HG03103 (cell line): ENCODE results near the gene UNC5B.

Source experiments
- ATAC-seq: cut with Tn5 transposase; IDR thresholded peaks from one replicate; pipeline ENCODE4 v1.9.1; 2021; ENCODE audit warnings: low read depth; ENCODE audit not compliant: unreplicated experiment

The UNC5B gene

DNA sequence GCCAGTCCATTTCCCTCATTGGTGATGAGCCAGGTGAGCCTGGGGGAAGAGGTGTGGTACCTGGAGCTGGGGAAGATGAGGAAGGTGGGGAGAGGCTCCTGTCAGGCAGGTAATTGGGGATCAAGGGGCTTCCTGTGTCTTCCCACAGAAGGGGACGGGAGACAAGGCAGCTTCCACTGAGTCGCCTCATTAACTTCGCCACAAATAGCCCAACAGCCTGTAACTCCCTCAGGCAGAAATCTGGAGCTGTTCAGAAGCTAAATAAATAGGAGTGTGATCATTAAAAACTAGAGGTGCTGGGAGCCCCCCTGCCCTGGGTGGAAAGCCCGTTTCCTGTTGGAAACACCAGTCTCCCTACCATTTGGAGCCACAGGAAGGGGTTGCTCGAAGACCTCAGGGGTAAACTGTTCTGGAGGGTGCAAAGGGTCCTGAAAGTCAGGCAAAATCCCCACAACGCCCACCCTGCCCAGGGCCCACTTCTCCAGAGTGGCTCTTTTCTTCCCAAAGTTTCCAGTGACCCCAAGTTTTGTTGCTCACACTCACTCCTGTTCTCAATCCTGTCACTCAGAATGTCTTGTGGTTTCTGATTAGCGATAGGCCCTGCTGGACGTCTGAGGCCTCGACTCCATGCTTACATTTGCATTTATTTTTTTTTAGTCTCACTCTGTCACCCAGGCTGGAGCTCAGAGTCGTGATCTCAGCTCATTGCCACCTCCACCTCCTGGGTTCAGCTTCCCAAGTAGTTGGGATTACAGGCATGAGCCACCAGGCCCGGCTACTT is 25.7 kb downstream of the UNC5B start:
- no peak for ATAC-seq

DNA sequence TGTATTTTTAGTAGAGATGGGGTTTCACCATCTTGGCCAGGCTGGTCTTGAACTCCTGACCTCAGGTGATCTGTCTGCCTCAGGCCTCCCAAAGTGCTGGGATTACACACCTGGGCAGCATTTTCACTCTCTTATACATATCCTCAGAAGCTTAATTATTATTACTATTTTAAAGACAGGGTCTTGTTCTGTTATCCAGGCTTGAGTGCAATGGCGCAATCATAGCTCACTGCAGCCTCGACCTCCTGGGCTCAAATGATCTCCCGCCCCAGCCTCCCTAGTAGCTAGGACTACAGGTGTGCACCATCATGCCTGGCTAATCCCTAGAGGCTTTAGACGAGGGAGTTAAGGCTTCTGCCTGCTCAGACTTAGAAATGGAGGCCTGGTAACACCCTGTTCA is 26.3 kb downstream of the UNC5B start:
- ATAC-seq = no peak

DNA sequence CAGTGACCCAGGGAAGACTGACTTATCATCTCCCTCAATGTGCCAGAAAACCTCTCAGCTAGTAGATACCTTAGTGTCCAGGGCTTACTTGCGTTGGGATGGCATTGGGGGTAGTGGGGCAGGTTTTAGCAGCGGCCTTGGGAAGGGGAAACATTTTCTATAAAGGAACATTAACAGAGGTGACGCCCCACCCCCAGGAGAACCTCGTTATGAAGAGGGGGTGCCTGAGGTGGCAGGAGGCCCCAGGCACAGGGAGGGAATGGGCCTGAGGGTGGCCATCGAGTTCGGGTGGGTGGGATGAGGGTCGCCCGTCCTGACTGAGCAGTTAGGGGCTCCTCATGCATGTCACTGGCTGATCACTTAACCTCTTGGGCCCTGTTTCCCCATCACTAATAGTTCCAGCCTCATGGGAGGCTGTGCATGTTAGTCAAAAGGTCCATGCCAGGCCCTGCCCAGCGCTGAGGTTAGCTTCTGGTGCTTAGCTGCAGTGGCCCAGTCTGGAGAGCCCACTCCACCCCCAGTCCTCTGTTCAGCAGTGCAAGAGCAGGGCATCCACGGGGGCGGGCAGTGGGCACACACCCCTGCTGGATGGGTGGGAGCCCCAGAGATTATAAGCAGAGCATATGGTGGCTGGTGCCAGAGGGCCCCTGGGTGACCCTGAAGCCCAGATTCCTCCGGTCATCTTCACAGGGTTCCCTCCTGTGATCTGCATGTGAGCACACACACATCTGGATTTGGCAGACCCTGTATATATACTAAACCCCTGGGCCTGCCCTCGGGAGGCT is 27.0 kb downstream of the UNC5B start:
- no peak for ATAC-seq

DNA sequence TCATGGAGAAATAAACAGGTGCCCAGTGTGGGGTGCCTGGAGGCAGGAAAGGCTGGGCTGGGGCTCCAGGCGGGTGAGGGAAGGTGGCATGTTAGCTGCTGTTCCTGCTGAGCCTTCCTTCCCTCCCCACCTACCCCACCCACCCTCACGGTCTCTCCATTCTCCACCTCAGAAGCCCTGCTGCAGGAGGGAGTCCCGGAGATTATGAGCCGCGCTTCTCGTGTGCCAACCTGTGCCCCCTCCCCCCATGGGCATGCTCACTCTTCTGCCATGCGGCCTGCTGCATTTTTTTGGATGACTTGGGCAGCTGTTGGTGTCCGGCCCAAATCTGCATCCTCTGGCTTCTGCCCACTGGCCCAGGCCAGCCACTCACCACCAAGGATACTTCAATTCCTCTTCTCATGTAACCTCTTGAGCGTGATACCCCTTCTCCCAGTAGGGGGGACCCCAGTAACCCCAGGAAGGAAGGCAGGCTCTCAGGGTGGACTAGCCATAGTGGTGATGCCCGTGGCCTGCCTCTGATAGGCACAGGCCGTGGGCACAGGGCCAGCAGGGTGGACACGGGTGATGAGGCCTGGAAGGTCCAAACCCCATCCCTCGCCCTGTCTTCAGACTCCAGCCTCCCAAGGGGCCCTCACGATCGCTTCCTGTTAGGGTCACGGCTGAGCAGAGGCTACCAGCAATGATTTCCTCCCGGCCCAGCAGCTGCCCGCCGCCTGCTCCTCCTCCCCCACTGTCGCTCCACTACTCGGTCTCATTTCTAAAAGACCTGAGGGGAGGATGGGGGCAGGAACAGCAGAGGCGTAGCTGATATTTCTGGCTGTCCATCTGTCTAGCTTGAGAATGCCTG is 27.8 kb downstream of the UNC5B start:
- ATAC-seq = no peak

DNA sequence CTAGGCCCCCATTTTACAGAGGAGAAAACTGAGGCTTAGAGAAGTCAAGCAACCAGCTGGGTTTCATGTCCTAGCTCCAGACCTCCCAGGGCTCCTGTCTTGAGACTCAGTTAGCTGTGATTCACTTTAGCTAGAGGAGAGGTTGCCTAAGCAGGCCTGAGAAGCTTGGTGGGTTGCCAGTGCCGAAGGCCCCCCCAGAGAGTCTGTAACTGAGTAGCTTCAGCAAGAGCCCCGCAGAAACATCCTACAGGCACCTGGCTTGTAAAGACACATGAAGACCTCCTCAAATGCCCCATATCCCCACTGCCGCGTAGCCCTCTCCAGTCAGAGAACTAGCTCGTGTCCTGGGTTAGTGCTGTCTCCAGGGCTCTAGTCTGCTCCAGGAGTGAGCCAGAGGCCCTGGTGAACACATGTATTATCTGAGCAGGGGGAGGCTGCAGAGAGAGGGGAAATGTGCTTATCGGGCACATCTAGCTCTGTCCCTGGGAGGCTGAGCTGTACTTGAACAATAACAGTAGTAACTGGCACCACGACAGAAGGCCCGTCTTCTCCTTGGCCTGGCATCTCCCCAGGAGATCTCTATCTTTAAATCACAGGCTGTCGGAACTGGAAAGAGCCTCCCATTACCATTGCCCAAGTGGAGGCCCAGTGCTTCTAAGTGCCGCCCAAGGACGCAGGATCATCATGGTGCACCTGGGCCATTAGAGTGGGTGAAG is 28.9 kb downstream of the UNC5B start:
- ATAC-seq = no peak

DNA sequence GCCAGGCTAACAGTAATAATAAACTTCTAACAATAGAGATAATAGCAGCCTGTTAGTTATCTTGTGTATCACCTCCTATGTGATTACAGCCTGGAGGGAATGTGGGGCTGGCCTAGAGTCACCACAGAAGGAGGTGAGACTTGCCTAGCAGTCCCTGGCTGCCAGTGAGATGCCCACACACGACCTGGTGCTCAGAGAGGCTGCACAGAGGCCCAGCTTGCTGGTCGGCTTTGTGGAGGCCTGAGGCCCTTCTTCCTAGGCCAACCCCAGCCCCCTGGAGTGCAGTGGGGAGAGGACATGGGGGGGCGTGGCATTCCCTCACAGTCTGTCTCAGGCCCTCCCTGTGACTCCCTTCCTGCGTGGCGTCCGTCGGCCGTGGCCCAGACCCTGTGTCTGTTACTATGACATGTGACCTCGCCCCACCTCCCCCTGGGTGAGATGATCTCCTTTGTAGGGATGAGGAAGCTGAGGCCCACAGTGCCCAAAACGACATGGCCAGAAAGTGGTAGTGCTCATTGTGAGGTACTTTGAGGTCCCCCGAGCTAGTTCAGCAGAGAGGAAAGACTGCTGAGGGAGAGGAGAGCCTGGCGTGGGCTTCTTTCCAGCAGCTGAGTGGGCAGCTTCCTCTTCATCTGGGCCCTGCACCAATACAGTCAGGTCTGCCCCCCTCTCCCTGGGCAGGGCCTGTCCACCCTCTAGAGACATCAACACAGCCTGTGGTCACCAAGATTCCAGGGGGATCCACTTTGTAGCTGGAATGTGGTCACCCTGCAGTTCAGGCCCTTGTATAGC is 29.7 kb downstream of the UNC5B start:
- no peak for ATAC-seq

DNA sequence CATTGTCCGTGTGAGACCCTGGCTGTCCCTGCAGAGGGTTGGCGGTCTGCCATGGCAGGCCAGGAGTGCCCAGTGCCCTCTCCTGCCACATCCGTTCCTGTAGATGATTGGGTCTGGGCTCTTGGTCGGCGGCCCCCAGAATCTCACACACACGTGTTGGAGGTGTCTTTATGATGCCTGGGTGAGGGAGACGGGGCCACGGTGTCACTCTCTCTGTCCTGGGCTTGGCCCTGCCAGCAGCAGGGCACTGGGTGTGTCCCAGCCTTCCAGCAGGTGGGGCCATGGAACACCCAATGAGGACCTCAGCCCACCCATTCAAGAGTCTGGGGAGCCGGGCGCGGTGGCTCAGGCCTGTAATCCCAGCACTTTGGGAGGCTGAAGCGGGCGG is 30.2 kb downstream of the UNC5B start:
- ATAC-seq = no peak

DNA sequence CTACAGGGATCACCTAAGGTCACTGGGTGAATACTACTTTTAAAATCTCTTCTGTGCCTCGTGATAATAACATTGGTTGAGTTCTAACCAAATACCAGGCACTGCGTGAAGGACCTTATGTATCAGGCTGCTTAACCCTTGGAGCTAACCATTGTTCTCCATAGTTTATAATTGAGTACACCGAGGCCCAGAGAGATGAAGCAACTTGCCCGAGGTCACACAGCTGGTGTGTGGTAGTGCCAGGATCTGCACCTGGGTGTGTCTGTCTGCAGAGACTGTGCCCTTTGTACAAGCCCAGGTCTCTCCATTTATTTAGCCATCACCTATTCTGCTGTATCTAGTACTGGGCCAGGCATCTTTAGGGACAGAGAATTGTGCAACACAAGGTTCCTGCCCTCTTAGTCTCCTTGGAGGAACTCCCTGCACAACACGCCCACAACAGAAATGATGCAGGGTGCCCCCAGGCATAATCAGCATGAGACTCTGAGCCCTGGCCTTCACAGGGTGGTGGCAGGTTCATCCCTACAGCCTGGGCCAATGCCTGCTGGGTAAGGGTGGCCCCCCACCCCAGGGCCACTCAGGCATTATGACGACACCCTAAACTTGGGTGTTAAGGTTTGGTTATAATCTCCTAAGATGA is 31.5 kb downstream of the UNC5B start:
- no peak for ATAC-seq

DNA sequence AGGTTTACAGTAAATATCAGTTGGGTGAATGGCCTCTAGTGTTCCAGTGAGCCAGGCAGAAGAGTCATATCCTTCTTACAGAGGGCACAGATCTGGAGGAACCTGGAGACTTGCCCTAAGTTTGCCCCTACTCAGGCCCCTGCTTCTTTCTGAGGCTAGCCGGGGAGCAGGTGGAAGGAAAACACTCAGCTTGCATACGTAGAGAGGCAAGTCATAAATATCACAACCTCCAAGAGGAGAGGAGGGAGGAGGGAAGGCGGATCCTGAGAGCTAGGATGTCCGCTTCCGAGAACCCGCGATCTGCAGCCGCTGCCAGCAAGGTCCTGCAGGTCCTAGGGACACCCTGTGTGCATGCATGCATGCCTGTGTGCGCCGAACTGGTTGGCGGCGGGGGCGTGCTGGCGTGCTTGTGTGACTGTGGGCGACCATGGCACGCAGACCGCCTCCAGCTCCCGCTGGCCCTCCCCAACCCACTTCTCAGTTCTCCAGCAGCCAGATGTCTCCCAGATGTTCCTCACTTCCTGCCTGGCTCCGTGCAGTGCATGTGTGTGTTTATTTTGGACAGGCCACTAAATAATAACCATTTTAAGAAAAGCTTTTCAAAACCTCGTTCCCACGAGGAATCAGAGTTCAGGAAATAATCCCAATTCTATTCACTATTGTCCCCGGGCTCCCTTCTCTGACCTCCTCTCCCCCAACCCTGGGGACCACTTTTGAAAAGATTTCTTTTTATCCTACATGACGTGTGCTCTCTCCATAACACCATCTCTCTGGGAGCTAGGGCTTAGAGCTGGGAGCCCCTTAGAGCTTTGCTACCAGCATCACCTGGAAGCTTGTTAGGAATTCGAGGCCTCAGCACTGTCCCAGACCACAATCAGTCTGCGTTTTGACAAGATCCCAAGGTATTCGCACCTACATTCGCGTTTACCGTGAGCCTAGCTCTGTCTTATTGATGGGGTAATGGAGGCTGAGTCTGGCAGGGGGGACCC is 32.4 kb downstream of the UNC5B start:
- ATAC-seq = no peak

DNA sequence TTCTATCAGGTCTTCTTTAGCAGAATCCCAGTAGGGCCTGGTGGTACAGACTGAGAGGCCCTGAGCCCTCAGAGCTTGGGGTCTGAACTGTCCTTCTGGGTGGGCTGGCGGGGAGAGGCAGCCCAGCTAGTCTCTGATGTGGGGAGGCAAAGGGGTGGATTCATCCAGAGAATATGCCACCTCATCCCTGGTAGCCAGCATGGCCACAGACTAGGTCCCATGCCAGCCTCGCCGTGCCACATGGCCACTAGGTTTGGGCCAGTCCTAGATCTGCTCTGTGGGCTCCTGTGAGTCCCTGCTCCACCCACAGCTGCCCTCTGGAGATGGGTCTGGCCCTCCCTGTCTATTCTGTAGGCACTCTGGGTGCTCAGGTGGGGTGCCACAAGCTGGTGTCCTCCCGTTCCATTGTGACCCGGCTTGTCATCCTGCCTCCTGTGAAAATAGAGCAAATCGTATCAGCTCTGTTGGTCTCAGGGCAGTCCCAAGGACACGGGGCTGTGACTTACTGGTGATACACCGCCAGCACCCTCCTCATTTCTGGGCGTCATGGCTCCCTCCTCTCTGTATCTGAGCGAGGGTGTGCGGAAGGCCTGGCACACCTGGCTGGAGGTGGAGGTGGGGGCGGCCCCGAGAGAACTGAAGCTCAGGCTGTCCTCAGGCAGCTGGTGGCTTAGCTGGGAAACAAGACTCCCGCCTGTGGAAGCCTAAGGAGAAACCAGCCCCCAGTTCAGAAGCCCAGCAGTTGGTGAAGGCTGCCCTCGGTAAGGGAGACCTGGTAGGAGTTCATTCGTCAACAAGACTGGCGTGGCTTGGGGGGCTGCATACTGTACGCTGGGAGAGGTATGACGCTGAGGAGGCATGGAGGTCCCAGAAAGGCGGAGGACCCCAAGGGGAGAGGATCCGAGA is 33.3 kb downstream of the UNC5B start:
- ATAC-seq = no peak

DNA sequence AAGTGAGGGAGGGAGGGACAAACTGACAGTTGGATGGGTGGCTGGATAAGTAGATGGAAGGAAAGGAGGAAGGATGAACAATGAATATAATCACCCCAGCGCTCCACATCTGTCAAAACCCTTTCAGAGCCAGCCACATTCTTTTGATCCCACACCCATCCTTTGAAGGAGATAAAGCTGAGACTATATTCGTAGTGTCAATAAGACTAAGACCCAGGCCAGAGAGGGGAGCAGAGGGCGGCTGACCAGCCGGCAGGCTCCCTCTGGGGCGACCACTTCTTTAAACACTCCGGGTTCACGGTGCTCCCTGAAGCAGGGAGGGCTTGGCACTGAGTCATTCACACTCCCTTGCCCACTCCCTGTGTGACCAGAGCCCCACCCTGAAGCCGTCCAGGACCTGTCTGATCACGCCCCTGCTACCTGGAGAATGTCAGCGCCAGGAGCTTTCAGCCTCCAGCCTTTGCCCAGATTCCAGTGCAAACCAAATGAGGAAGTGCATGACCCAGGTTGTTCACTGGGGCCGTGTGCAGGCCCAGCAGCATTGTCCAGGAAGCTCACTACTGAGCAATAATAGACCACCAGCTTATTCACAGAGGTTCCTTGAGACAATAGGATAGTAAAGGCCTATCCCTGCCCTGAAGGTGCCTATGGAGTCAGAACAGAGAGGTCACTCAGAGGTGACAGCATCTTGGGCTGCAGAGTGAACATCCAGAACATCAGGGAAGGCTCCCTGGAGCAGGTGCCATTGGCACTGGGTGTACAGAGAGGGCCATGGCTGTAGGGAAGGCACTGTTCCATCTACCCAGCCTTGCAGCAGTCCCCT is 34.4 kb downstream of the UNC5B start:
- no peak for ATAC-seq

DNA sequence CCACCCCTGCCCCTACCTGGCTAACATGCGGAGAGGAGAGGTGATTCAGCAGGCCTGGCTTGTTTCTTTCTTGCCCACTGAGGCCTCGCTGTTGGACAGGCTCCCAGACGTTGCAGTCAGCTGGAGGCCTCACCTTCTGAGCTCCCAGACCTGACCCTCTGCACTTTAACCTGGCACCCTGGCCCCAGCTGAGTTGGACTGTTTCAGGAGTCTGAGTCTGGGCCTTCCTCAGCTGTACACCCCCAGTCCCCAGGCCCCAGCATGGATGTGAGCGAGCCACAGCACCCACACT is 35.0 kb downstream of the UNC5B start:
- ATAC-seq = no peak

DNA sequence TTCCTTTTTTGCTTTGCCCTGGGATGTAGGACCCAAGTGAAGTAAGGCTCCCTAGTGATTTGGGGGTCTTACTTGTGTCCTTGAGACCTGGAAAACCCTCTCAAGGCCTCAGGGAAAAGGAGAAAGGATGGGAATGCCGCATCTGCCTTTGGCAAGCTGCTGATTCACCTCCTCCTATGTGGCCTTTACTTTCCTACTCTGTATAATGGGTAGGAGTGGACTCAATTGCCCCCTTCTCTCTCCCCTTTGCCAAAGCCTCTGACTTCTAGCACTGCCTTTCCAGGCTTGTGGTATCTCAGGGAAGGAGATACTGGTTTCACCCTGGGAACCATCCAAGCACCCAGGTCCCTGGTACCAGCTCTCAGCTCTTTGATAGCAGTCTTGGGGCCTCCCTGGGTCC is 35.4 kb downstream of the UNC5B start:
- no peak for ATAC-seq

DNA sequence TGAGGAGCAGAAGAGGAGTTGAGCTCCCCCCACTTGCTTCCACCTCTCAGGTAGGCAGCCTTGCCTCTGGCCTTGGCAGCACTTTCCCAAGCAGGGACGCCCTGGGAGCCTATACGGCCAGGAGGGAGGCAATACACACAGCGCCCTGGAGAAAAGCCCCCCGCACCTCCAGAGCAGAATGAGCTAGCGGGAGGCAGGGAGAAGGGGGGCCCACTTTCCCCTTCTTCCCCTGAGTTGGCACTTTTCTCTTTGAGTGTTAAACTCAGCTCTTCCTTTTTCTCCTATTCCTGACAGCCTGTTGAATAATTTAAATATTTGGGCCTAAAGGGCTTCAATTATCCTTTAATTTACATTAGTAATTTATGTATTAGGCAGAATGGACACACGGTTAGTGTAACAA is 35.8 kb downstream of the UNC5B start:
- no peak for ATAC-seq

DNA sequence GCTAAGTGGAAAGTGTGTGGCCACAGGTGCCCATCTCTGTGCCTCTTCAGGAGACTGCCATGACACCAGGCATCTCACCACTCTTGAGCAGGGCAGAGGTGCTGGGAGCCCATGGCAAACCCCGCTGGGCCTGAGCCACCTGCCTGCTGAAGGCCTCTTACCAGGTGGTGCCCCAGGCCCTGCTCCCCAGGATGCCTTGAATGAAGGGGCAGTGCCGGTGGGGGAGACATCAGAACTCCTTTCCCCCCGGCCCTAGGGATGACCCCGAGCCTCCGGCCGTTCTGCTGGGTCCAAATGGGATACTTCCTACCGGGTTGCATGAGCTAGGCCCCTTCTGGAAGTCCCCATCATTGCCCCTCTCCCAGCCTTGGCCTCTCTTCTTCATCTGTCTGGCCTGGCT is 37.6 kb downstream of the UNC5B start:
- no peak for ATAC-seq

DNA sequence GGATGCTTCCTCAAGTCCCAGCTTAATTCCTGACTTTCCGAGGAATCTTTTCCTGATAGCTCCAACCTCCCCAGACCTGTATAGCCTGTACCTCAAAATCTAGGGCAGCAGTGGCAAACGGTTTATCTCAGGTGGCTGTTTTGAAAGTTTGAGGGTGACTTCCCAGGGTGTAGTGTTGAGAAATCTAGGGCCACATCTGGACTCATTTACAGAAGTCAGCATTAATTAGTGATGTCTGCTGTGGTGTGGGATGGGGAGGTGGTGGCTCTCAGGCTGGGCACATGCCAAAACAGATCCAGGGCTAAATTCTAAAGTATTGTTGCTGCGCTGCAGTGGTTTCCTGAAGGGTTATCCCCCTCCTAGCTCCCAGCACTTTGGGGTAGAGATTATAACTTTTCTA is 38.0 kb downstream of the UNC5B start:
- no peak for ATAC-seq

DNA sequence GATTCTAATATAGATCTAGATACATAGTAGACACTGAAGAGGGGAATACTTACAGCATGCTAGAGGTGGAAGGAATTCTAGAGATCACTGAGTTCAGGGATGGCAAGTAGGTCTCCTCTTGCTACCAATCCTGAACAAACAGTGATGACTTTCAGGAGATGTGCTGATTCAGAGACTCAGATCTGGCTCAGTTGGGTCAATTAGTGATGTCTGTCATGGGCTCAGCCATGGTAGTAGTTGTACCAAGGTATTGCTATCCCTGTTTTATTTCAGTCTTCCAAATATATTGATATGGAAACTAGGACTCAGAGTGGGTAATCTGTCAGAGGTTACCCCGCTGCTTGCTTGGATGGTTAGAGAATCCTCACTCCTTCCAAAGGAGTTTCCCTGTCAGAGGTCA is 38.5 kb downstream of the UNC5B start:
- ATAC-seq = no peak
